Glomerular endothelial cell (primary cell): ENCODE data around the gene ADGRG6. TPM values are rescaled to one million over a fixed set of nuclear protein-coding genes. Genes with fewer than 3 reads are reported as not detected.

Source experiments
- DNase-seq: peaks from one replicate; pipeline ENCODE4 v3.0.0-alpha.2; 2011; ENCODE audit warnings: low read depth, low spot score; ENCODE audit errors: extremely low read depth
- total RNA-seq: library from RNA; depleted of rRNA; stranded (reverse); fragments of >200 nt; gene quantifications from 2 replicates; pipeline ENCODE4 v1.2.3, GENCODE V29; 2015

The ADGRG6 gene
- total RNA-seq, 1 donor from 2014 or later: 79.5 TPM

DNA sequence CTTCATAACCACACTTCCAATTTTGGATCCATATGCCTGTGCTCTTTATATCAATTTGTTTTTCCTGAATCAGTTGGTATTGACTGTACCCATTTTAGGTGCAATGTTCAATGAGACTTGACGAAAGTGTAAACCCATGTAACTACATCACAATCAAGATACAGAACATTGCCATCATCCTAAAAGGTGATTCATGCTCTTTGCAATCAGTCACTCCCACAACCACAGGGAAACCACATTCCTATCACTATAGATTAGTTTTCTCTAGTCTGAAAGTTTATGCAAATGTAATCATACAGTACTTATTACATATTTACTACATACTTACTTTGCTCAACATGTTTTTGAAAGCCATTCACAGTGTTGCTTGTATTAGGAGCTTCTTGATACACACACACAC, 167.4 kb downstream of the ADGRG6 start:
- no peak for DNase-seq

DNA sequence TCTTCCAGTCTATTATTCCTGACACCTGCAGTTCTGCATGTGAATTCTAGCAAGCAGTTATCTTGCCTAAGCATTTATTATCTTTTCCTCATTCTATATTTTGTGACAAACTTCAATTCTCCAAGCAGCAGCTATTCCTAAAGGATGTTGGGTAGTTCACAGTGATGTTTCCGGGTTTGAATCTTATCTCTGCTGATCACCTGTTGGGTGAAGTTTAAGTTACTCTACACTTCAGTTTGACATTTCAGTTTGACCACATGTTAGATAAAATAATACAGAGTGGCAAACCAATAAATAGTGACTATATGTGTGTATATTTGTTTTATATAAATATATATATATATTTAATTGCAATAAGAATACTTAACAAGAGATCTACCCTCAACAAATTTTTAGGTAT, 168.6 kb downstream of the ADGRG6 start:
- DNase-seq: no peak

DNA sequence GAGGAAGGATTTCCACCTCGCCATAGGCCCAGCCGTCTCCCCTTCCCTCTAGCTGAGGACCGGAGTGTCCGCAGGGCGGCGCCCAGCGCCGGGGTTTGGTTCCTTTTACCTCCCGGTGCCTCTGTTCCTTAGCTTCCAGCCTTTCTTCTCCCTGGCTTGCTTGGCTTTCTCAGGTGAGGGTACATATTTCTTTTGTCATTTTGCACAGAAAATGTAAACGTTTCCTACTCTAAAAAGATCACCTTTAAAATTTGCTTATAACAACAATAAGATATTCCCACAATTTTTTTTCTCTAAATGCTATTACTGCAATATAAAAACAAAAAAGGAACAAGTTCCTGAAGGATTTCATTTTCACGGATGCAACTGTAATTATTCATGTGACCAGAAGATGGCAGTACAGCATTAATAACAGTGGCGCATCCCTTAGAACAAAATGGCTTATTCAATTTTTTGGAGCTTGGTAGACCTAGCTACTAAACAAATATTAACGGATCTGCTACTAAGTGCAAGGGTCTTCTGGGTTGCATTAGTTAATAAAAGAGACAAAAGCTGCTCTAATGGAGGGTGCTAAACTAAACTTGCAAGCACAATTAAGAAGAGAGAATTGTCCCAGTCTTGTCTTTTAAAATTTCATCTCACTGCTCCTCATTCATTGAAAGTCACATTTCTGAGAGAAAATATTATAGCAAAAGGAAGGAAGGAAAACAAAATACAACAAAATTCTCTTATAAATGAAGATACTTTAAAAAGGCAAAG, 172.9 kb downstream of the ADGRG6 start:
- DNase-seq: peak; percentile 58

DNA sequence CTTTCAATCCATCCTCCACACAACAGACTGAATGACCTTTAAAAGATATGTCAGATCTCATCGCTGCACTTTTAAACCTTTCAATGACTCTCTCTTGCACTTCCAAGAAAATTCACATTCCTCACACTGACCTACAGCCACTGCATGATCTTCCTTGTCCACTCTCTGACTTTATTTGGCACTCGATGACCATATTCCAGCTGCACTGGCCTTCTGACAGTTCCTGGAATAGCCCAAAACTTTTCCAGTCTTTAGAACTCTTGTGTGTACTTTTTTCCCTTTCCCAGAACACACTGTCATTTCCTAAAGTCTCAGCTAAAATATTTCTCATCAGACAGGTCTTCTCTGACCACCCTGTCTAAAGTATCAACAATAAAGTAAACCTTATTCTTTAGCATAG, 174.6 kb downstream of the ADGRG6 start:
- no peak for DNase-seq

DNA sequence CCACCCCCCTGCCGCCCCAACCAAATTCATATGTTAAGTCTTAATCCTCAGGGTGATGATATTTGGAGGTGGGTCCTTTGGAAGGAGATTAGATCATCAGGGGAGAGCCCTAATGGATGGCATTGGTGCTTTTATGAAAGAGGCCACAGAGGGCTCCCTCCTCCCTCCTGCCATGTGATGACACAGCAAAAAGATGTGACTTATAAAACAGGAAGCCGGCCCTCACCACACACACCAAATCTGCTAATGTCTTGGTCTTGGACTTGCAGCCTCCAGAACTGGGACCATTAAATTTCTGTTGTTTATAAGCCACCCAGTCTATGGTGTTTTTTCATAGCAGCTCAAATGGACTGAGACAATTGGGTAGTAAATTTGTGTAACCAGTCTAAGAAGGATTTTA, 176.3 kb downstream of the ADGRG6 start:
- no peak for DNase-seq

DNA sequence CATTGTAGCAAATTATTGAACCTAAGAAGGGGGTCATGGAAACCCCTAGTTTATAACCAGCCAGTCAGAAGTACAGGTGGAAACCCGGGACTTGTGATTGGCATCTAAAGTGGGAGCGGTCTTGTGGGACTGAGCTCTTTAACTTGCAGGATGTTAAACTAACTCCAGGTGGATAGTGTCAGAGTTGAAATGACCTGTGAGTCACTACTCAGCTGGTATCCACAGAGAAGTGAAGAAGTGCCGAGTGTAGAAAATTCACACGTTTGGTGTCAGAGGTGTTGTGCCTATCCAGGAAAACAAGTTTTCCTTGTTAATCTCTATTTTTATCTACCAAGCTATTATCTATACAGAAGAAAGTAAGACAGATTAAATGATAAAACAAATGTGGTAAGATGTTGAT, 179.7 kb downstream of the ADGRG6 start:
- no peak for DNase-seq

DNA sequence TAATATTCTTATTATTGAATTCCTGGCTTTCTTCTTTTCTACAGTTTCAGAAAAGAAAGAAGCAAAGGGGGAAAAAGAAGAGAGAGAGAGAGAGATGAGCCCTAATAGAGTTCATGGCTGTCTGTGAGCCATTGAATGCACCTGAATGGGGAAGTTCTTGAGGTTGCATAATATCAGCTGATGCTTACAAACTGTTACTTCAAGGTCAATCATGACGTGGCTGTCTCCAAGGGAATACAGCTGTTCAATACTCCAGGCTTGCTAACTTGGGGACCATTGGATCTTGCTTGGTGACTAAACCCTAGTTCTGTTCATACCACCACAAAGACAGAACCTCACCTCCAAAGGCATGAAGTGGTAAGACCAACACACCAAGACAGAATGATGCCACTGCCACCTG, 180.4 kb downstream of the ADGRG6 start:
- DNase-seq: no peak

DNA sequence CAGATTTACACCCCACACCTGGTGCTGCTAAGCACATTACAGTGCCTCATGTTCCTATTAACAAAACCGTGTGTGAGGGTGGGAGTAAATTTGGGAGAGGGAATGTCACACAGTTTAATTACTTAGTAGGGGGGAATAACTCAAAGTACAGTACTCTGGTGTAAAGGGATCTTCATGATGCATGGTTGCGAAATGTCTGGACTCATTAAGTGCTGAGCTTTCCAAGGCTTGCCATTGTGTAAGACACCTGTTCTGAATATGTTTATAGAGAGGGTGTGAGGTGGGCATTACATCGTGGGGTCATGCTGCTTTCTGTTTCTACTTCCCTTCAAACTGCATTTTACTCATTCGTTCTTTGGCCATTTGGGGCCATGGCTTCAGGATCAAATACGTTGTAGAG, 181.2 kb downstream of the ADGRG6 start:
- DNase-seq: no peak

DNA sequence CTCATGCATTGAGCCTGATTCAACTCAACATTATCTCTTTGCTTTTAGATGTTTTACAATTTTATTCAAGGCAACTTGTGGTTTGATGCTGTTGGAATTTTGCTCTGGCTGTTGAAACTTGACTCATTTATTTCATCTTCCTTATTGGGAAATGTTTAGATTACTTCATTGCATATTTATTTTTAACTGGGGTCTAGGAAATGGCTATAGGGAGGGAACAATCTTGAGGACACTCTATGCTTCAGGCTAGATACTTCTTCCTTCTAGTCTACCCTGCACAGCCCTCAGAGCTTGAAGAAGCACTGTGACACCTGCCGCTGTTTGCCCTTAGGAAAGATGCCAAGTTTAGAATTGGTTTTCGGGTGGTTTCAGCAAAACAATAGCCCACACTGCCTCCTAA, 183.4 kb downstream of the ADGRG6 start:
- DNase-seq: no peak

DNA sequence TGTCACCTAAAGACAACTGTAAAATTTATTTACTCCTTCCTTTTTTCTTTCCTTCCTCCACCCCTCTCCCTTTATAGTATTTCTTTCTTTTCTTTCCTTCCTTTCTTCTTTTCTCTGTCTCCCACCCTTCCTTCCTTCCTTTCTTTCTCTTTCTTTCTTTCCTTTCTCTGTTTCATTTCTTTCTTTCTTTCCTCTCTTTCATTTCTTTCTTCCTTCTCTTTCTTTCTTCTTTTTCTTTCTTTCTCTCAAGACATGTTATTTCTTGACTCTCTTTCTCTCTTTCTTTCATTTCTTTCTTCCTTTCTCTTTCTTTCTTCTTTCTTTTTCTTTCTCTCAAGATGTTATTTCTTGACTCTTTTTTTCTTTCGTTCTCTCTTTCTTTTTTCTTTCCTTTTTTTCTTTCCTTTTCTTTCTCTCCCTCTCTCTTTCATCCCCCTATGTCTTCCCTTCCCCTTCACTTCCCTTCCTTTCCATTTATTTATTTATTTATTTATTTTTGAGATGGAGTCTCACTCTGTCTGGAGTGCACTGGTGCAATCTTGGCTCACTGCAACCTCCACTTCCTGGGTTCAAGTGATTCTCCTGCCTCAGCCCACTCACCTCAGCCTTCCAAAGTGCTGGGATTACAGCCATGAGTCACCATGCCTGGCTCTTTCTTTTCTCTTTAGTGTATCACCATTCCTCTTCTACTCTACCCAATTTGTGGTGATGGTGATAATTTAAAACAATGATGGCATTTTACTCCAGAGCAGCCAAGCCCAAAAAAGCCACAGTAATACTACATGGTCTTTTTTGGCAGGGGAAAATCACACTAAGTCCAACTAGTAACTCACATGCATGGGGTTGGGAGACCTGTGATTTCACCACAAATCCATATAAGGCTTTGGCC, 188.2 kb downstream of the ADGRG6 start:
- no peak for DNase-seq

Other genes starting within 250 kb of the ADGRG6 start
- gene GJE1, start 169.1 kb upstream of the ADGRG6 start, total RNA-seq: not detected in 2 replicates
- gene NMBR, start 154.9 kb upstream of the ADGRG6 start, total RNA-seq: not detected in 2 replicates
- 37.7 and 50.2 TPM in 2 replicates for gene VTA1, start 154.7 kb upstream of the ADGRG6 start, total RNA-seq